GM21619 (cell line): Measurements from ENCODE around the gene OR5K1.

Source experiments
- ATAC-seq: cut with Tn5 transposase; IDR thresholded peaks from one replicate; pipeline ENCODE4 v1.9.1; 2021; ENCODE audit not compliant: unreplicated experiment

Gene OR5K1

DNA sequence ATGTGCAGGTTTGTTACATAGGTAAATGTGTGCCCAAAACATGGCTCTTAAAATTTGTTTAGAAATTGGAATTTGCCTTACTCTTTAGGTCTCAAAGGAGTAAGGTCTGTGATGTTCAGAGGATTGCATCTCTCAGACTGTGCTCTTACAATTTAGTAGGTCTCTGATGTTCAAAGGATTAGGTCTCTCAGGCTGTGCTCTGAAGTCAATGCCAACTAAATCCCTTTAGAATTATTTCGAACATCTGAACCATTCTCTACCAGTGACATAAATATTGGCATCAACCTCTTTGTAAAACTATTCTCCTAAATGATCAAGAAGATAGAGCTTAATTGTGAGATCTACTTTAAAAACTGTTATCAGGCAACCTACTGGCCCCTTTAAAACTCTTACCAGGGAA, at the start of gene OR5K1:
TSS of gene OR5K1 (plus strand) at position 301 of the 400 bp plus-strand sequence. CDS start 6,376 bp downstream, outside the sequence.
- ATAC-seq = no peak

DNA sequence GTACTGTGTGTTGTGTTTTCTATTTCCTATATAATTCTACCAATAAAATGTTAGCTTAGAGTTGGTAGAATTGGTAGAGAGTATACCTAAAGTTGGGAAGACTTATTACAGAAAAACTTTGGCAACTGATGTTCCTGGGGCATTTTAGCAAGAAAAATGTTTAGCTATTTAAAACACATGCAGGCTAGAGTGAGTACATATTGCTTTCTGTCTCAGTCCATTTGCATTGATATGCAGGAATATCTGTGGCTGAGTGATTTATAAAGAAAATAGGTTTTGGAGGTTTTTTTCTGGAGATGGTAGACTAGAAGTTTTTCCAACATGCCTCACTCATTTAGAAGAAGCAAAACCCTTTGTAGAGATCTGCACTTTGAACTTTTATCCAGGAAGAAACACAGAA, 30.4 kb upstream of the OR5K1 start:
- ATAC-seq = no peak

DNA sequence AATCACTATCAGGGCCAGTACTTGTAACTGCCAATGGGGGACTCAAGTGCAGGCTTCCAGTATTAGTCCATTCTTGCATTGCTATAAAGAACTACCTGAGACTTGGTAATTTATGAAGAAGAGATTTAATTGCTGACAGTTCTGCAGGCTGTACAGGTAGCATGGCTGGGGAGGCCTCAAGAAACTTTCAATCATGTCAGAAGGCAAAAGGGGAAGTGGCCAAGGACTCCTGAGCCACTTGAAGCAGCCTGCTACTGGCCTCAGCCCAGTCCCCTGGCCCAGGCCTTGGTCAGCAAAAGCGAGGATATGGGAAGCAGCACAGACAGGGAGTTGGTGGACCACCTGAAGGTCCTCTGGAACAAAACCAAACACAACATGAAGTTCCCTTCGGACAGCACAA, 29.2 kb upstream of the OR5K1 start:
- no peak for ATAC-seq

DNA sequence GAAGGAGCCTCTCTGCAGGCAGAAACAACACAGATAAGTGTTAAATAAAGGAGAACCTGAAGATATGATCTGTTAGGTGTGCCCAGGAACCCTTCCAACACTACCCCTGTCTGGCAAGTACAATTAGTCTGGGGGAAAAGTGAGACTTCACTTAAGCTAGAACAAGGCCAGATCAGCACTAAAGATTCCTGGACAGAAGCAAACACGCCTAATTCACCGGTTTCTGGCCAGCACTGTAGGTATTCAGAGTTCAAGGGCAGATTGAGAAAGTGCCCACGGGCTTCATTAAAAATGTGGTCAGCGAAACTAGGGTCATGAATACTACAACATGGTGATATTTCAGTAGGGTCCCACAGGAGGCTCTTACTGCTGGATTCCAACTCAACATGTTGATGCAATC, 28.6 kb upstream of the OR5K1 start:
- ATAC-seq = no peak

DNA sequence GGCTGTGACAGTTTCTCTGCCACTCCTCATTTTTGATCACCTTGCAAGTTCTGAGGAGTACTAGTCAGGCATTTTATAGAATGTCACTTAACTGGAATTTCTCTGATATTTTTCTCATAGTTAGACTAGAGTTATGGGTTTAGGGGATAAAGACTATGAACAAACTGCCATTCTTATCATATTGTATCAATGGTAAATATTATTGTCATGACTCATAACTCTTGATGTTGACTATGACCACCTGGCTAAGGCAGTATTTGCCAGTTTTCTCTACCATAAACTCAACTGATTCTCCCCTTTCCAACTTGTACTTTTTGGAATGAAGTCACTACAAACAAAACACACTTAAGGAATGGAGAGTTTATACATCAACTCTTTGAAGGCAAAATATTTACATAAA, 22.7 kb upstream of the OR5K1 start:
- ATAC-seq = no peak

DNA sequence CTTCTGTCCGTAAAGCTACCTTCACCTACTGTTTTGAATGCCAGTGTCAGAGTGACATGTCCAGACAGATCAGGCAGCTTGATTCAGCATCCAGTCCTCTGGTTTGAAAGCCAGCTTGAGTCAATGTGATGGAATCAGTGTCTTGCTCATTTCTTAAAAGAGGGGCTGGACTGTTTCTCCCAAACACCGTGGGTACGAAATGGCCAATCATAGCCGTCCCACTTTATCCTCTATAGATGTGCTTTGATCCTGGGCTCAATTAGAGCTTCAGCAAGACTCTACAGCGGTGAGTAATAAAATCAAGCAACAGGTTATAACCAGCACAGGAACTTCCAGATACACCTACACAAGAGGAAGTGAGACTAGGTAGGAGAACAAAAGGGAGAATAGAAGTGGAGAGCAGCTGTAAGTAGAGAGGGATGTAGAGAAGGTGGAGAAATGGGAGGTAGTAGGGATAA, 17.0 kb upstream of the OR5K1 start:
- ATAC-seq = peak; percentile 83

DNA sequence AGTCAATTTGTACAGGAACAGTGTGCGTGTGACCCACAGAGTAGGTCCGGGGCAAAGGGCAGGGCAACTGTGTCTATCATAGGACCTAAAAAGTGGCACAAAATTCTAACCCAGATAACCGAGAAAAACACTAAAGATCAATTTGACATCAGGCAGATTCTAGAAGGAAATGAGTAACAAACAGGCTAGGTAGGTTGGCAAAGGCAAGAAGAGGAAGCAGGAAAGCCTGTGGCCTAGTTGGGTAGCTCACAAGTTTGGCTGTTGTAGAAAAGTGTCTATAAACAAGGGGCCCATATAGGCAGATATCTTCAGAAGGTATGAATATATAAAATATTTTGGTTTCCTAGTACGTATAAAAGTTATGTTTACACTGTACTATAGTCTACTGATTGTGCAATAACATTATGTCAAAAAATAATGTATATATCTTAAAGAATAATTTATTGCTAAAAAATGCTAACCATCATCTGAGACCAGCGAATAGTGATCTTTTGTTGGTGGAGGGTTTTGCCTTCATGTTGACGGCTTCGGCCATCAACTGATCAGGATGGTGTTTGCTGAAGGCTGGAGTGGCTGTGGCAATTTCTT, 13.3 kb upstream of the OR5K1 start:
- ATAC-seq = no peak

DNA sequence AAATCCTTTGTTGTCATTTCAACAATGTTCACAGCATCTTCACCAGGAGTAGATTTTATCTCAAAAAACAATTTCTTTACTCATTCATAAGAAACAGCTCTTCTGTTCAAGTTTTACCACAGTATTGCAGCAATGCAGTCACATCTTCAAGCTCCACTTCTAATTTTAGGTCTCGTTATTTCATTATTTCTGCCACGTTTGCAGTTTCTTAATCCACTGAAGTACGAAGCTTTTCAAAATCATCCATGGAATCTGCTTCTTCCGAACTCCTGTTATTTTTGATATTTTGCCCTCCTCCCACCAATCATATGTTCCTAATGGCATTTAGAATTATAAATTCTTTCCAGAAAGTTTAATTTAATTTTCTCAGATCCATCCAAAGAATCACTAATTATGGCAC, 12.6 kb upstream of the OR5K1 start:
- no peak for ATAC-seq

DNA sequence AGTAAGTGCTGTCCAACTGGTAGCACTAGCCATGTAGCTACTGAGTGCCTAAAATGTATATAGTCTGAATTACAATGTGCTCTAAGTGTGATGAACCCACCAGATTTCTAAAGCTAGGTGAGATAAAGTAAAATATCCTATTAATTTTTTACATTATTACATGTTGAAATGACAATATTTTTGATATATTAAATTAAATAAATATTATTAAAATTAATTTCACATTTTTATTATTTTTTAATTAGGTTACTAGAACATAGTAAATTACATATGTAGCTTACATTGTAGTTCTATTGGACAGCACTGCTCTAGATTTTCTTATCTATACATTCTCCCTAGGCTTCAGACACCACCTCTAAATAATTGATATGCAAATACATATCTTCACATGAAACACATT, 9.2 kb upstream of the OR5K1 start:
- no peak for ATAC-seq

DNA sequence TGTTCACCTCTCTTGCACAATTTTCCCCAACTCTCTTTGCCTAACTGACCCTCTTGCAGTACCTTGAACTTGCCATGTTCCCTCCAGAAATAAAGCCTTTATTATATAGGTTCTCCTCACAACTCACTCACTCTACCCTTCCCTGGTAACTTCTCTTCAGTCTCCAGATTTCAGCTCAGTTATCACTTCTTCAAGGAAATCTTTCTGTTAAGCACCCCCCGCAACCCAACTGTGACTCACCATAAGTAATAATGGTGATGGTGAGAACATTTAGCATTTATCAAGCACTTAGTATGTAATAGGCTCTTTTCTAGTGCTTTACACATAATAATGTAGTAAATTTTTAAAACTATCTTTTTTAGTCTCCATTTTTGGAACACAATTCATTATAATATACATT, 8.1 kb upstream of the OR5K1 start:
- ATAC-seq = no peak

DNA sequence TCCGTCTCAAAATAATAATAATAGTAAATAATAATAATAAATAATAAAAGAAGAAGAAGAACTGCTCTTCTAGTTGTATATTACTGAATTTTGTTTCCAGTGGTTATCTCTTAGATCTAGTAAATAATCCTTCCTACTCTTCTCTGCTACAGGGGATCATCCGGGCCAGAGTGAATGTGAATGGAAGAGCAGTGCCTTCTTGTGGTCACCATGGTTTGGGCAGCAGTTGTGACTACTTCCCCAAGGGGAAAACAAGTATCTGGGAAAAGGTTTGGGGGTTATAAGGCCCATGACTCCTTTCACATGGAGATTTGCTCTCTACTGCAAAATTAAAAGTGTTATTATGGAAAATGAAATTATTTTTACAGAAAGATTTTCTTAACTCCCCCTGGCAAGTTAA, 5.5 kb upstream of the OR5K1 start:
- no peak for ATAC-seq

DNA sequence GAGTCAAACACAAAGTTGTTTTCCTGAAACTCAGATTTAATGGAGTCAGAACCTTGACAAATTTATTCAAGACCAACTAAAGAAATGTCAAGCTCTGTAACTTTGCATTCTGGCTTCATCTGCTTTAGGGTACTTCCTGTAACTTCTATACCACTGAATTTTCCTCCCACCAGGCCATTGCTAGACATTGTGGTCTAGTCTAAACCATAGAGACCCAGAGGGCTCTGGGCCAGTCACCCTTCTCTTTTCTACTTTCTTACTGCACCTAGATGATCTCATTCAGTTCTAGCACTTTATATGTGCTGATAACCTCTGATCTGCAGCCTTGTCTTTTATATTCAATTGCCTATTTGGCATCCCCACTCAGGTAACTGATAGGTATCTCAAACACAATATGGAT, 2.8 kb upstream of the OR5K1 start:
- ATAC-seq = no peak

DNA sequence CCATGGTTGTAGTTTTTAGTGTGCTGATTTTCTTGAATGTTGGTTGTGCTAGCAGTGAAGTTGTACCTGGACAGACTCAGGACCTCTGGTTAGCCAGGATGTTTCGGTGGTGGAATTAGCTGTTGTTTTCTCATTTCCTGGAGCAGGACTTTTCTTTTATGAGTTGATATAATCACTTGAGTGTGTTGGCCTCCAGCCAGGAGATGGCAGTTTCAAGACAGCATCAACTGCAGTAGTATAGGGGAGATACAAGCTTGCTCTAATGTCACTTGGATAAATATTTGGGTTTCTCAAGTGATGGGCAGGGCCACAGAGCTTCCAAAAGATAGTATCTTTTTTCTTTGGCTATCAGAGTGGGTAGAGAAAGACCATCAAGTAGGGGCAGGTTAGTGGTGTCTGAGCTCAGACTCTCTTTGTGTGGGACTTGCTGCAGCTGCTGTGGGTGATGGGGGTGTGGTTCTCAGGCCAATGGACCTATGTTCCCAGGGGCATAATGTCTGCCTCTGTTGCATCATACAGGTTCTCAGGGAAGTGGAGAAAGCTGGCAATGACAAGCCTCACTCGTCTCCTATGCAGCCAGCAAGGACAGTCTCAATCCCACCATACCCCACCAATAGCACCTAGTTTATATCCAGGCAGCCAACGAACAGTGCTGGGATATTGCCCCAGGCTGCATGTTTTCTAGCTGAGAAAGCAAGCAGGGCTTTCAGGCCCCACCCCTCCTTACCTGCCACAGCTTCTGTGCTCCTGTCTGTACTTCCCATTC, 19.9 kb downstream of the OR5K1 start:
- ATAC-seq = no peak

DNA sequence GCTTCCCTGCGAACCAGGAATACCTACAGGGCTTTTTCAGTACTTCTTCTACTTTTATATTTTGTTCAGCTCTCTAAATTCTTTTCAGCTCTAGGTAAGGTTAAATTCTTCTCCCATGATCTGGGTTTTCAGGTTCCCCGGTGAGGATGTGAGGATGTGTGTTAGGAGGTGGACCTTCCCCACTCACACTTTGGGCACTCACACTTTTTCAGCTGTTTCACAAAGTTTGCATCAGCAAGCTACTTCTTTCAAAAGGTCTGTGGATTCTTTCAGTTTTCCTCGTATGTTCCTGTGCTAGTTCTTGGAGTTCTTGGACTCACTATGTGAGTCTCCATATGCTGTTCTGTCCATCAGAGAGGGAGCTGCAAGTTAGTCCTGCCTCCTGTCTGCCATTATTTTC, 20.6 kb downstream of the OR5K1 start:
- ATAC-seq = no peak

DNA sequence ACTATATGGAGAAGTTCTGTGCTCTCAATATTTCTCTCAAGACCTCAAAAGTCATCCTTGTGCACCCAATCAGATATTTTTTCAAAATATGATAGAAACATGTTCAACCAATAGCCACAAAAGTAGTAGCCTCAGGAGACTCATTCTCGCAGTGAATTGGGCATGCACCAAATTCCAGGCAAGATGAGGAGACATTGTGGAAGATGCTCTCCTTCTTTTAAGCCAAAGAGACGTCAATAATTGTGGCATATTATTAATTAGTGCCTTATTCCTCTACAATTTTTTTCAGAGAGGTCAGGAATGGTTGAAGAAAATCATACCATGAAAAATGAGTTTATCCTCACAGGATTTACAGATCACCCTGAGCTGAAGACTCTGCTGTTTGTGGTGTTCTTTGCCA, 34.4 kb downstream of the OR5K1 start, which contains the start of gene OR5K2:
TSS of gene OR5K2 (plus strand) at position 301 of the 400 bp plus-strand sequence. CDS start at position 301, 0 bp downstream.
- ATAC-seq = no peak

DNA sequence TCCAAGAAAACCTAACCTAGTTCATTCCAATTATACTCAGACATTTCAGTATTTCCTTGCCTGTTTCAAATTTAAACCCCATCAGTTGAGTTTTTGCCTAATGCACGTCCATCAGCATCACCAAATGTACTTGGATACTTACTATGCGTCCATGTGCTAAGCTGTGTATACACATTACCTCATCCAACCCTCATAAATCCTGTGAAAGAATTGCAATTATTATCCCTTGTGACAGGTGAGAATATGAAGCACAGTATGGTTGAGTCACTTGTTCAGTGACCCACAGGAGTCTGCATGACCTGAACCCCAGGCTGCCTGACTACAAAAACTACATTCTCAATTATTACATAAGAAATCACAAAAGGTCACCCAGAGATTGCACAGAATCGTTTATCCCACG, 37.0 kb downstream of the OR5K1 start:
- ATAC-seq = no peak

DNA sequence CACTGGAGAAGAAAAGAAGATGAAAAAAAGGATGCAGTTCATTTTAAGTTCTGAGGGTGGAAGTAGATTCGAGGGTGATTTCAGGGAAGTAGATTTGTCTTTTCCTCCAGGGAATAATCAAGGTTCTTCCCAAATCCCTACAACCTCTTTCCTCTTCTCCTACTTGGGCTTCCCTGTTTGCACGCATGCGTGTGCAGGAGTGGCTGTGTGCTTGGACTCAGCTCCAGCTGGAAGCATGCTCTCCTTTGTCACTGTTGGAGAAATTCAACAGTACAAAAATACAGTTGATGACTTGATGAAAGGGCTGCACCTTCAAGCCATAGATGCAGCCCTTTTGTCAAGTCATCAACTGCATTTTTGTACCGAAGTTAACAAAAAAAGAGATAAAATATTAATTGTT, 38.3 kb downstream of the OR5K1 start:
- no peak for ATAC-seq

DNA sequence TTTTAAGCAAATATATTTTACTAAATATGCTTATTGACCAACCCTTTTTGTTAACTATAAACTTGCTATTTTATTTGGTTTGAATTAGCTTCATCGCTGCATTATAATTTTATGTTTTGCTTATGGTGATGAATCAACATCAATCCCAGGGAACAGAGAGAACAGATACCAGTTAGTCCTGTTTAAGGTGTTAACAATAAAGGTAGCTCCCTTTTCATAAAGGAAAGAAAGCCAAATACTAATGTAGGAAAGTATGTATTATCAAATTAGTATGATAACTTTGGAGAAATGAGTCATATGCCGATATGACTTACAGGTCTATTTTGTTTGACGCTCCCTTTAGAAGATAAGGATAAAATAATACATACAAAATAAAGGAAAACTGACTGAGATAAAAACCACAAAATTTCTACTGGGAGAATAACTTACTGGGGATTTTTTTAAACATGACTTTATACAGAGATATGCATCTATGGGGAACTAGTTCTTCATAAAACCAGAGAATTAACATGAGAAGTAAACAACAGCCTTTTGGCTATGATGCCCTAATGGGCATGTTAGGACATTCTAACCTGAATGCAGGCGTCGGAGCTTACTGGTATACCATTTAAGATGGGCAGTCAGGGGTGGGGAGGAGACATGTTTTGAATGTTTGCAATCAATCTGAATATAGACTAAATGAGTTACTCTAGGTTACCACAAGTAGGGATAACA, 39.0 kb downstream of the OR5K1 start:
- ATAC-seq = no peak

DNA sequence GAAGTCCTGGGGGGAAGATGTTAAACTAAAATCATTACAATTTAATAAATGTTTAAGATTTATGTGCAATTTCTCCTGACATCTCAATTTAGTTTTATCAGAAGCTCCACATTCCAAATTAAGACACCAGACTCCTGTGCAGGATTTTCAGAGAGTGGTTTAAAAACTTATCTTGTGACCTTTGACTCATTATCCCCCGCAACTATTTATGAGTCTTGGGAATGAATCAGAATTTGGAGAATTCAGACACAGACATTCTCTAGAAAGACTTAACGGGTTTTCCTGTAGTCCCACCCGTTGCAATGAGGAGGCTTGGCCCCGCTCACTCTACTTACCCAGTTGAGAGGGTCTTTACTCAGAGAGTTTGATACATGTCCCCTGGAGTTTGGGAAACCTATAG, 41.5 kb downstream of the OR5K1 start:
- no peak for ATAC-seq

DNA sequence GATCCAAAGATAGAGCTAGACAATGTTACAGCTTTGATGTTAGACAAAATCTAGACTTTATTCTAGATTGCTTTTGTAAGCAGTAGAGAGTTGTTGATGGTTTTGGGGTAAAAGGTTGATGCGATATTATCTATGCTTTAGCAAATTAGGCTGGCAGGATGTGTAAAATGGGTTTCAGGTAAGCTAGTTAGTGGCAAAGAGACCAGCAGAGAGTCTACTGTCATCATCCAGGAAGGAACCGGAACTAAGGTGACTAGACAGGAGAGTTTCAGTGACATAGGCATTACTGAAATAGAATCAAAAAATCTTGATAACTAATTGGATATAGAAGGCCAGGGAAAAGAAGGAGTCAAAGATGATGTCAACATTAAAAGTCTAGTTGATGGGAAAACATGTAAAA, 45.6 kb downstream of the OR5K1 start:
- no peak for ATAC-seq

DNA sequence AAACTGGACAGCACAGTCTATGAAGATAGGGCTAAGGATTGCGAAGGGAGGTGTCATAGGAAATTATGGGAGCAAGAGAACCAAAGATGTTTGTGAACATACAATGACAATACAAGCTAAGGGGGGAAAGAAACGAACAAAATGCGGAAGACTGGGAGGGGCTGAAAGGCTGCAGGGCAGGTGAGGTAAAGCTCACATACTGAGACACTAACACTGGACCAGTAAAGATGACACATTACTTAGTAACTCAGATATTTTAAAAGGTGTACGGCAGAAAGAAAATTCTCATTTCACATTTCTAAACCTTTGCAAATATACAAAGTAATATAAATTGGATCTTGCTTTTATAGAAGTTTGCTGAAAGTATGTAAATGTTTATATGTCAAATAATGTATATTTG, 49.6 kb downstream of the OR5K1 start:
- ATAC-seq = no peak

DNA sequence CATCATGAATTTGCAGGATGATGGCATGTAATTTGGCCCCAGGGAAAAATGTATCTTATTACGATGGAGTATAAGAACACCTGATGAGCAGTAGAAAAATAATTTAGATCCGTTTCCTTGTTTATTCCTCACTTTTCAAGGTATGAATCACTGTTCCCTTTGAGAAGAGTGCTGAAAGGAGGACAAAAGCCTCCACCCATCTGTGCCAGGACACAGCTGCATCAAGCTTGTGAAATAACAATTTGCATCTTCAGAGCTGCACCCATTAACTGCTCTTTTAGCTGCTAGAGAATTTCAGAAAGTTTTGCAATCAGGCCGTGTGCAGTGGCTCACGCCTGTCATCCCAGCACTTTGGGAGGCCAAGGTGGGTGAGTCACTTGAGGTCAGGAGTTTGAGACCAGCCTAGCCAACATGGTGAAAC, 50.1 kb downstream of the OR5K1 start:
- no peak for ATAC-seq
